ENCODE measurements around the gene GNLY.

GNLY gene

DNA sequence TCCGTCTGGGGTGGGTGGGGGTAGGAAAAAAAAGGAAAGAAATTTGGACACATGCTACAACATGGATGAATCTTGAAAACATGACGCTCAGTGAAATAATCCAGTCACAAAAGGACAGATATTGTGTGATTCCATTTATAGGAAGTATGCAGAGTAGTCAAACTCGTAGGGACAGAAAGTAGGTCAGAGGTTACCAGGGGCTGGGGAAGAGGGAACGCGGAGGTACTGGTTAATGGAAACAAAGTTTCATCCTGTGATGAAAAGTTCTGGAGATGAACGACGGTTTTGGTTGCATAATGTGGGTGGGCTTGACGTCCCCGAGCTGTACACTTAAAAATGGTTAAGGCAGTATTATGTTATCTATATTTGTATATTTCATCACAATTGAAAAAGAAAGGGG lies 21.7 kb upstream of the GNLY start:
- Histone ChIP-seq H3K4me2 (no peak overlapping the region), H3K9ac (no peak overlapping the region), H3K4me1 (peaks cover 17% of the 10 kb centered on the region), H3K27me3 (no peaks in the 10 kb centered on the region), H3K9me3 (no peaks in the 10 kb centered on the region), H3K4me3 (no peak overlapping the region), H3K27ac (no peak overlapping the region), H4K20me1 (no peaks in the 10 kb centered on the region), H3K36me3 (no peaks in the 10 kb centered on the region)
- no peak for TF ChIP-seq Cebpa-rat (IDR thresholded peaks at IDR 0.05)

DNA sequence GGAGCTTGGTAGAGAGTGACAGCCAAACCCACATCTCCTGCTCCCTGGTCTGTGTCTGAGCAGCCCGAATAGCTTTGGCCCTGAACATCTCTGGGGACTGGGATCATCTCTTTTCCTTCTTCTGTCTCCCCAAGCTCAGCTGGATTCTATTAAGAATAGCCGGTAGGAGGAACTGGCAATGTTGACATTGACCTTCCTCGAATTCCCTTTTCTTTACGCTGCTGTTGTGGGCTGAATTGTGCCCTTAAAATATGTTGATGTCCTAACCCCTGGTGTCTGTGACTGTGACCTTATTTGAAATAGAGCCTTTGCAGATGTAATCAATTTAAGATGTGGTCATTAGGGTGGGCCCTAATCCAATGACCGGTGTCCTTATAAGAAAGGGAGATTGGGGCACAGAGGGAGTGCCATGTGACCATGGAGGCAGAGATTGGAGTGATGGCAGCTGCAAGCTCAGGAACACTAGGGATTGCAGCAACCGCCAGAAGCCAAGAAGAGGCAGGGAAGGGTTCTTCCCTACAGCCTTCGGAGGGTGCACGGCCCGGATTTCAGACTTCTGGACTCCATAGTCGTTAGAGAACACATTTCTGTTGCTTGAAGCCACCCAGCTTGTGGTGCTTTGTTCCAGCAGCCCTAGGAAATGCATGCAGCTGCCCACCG lies 20.3 kb upstream of the GNLY start:
- no peak for TF ChIP-seq Cebpa-rat (IDR thresholded peaks at IDR 0.05)

DNA sequence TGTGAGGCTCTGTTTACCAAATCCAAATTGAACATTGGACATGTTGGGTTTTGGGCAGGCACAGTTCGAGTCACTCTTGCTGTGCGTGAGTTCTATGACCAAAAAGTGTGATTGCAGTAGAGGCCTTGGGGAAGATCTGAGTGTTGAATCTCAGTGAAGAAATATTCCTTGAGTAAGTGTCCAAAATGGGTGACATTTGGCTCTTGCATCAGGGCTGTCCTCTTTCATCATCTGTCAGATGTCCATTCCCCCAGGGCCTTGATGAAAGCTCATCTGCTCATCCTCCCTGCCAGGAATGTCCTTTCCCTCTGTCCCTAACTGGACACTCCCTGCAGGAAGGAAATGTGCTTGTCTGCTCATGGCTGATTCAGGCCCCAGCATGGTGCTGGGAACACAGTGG lies 19.7 kb upstream of the GNLY start:
- H3K9ac ChIP-seq: no peak overlapping the region
- no peak overlapping the region for H3K4me3 ChIP-seq
- no peaks in the 10 kb centered on the region for H3K27me3 ChIP-seq
- H3K9me3 ChIP-seq: no peaks in the 10 kb centered on the region
- TF ChIP-seq Cebpa-rat (IDR thresholded peaks at IDR 0.05): no peak
- H3K27ac ChIP-seq: no peak overlapping the region
- no peak overlapping the region for H3K4me2 ChIP-seq
- no peaks in the 10 kb centered on the region for H3K36me3 ChIP-seq
- peaks cover 6% of the 10 kb centered on the region; the same call in 1 of the 2 replicates for H3K4me1 ChIP-seq
- no peaks in the 10 kb centered on the region for H4K20me1 ChIP-seq

More for the DNA sequence above, 20.3 kb upstream of the GNLY start:
- H3K9me3 ChIP-seq: no peaks in the 10 kb centered on the region
- no peak overlapping the region for H3K27ac ChIP-seq
- H4K20me1 ChIP-seq: no peaks in the 10 kb centered on the region
- no peaks in the 10 kb centered on the region for H3K27me3 ChIP-seq
- peaks cover 7% of the 10 kb centered on the region for H3K4me1 ChIP-seq
- no peak overlapping the region for H3K4me2 ChIP-seq
- no peak overlapping the region for H3K4me3 ChIP-seq
- no peaks in the 10 kb centered on the region for H3K36me3 ChIP-seq
- no peak overlapping the region for H3K9ac ChIP-seq

DNA sequence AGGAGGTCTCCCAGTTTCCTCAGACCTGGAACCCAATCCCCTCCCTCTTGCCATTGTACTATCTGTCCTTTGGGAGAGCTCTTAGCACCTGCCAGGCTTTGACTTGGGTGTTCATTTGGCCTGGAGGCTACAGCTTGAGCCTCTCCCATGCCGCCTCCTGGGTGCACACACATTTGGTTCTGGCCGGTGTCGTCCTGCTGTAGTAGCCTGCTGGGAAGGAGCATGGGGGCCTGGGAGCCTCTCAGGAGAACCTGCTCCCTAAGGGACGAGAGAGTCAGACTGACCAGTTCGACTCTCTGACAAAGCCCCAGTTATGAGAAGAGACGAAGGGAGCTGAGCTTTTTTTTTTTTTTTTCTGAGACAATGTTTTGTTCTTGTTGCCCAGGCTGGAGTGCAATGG lies 18.7 kb upstream of the GNLY start:
- H4K20me1 ChIP-seq: no peaks in the 10 kb centered on the region
- TF ChIP-seq Cebpa-rat (IDR thresholded peaks at IDR 0.05): no peak
- no peak overlapping the region for H3K4me3 ChIP-seq
- H3K36me3 ChIP-seq: no peaks in the 10 kb centered on the region
- no peak overlapping the region for H3K27ac ChIP-seq
- H3K27me3 ChIP-seq: no peaks in the 10 kb centered on the region
- H3K4me1 ChIP-seq: peaks cover 6% of the 10 kb centered on the region; the same call in 1 of the 2 replicates
- no peaks in the 10 kb centered on the region for H3K9me3 ChIP-seq
- no peak overlapping the region for H3K9ac ChIP-seq
- no peak overlapping the region for H3K4me2 ChIP-seq

DNA sequence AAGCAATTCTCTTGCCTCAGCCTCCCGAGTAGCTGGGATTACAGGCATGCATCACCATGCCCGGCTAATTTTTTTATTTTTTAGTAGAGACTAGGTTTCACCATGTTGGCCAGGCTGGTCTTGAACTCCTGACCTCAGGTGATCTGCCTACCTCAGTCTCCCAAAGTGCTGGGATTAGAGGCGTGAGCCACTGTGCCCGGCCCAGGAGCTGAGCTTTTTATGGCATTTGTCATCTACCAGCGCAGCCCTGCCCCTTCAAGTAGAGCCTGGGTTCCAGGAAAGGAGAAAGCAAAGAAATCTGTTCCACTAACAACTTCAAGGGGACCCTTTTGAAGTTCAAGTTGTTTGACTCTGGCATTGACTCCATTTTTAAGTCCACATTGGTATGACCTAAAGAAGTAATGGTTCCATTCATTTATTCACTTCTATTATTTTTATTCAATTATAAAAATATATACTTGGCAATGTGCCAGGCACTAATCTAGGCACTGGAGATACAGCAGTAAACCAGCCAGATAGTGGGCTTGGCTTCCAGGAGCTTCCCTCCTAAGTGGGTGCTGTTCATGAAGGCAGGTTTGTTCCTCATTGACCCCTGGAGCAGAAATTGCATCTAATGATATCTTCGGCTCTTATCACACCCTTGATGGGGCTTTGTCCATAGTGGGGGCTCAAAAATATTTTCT lies 18.2 kb upstream of the GNLY start:
- Histone ChIP-seq H3K9ac (no peak overlapping the region), H3K27me3 (no peaks in the 10 kb centered on the region), H3K27ac (no peak overlapping the region), H3K4me1 (peaks cover 6% of the 10 kb centered on the region; the same call in 1 of the 2 replicates), H3K36me3 (no peaks in the 10 kb centered on the region), H3K4me2 (no peak overlapping the region), H4K20me1 (no peaks in the 10 kb centered on the region), H3K4me3 (no peak overlapping the region), H3K9me3 (no peaks in the 10 kb centered on the region)
- no peak for TF ChIP-seq Cebpa-rat (IDR thresholded peaks at IDR 0.05)

DNA sequence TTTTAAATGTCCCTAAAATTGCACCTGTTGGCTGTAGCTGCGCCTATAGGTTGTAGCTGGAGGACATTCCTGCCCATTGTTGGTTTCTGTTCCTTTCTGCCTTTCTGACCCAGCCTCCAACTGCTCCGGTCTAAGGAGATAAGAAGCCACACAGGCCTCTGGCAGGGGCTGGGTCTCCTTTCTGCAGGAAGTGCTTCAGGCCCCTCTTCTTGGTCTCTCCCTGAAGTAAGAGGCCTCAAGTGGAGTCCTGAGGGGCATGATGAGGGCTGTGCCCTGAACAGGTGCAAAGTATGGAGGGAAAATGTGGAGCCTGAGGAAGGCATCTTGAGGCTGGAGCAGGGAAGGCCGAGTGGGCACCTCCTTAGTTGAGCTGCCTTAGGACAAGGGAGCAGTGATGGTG lies 15.8 kb upstream of the GNLY start:
- Histone ChIP-seq H3K36me3 (no peaks in the 10 kb centered on the region), H3K27ac (no peak overlapping the region), H3K4me3 (no peak overlapping the region), H3K4me2 (no peak overlapping the region), H3K9me3 (no peaks in the 10 kb centered on the region), H3K27me3 (no peaks in the 10 kb centered on the region), H3K9ac (no peak overlapping the region), H3K4me1 (peaks cover 6% of the 10 kb centered on the region; the same call in 1 of the 2 replicates), H4K20me1 (no peaks in the 10 kb centered on the region)
- no peak for TF ChIP-seq Cebpa-rat (IDR thresholded peaks at IDR 0.05)

DNA sequence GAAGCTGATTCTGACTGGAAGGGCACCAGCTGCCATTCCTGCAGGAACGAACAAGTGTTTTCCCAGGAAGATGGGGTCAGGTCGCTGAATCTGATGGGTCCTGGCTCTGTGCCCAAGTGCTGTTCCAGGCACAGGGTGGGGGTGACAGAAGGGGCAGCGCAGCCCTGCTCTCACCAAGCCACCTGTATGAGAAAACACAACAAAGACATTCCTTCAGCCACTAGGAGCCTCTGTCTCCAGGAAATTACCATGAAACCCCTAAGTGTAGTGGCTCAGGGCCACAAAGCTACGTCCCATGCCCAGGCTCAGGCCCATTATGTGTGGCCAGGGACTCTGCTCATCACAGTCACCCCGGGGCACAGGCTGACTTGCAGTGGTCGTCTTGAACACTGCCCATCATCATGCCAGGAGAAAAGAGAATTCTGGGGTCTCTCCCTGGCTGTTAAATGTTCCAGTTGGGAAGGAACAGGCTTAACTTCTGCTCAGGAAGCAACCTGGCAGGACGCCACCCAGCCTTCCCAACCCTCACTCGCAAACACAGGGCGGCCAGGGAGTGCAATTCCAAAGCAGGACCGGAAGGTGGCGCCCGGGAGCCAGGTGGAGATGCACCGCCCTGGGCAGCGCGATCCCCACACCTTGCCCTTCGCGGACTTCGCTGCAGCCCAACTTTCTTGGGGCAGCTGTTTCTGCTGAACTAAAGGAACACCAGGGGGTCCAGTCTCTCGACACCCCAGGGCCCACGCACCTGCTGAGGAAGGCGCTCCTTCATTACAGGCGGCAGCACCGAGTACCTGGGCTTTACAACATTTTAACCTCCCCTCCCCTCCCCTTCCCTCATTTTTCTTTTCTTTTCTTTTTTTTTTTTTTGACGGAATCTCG lies 15.1 kb upstream of the GNLY start:
- no peaks in the 10 kb centered on the region for H4K20me1 ChIP-seq
- no peak overlapping the region for H3K4me3 ChIP-seq
- H3K4me2 ChIP-seq: no peak overlapping the region
- H3K4me1 ChIP-seq: peaks cover 6% of the 10 kb centered on the region; the same call in 1 of the 2 replicates
- no peaks in the 10 kb centered on the region for H3K9me3 ChIP-seq
- TF ChIP-seq Cebpa-rat (IDR thresholded peaks at IDR 0.05): no peak
- H3K27me3 ChIP-seq: no peaks in the 10 kb centered on the region
- H3K36me3 ChIP-seq: no peaks in the 10 kb centered on the region
- no peak overlapping the region for H3K27ac ChIP-seq
- no peak overlapping the region for H3K9ac ChIP-seq

DNA sequence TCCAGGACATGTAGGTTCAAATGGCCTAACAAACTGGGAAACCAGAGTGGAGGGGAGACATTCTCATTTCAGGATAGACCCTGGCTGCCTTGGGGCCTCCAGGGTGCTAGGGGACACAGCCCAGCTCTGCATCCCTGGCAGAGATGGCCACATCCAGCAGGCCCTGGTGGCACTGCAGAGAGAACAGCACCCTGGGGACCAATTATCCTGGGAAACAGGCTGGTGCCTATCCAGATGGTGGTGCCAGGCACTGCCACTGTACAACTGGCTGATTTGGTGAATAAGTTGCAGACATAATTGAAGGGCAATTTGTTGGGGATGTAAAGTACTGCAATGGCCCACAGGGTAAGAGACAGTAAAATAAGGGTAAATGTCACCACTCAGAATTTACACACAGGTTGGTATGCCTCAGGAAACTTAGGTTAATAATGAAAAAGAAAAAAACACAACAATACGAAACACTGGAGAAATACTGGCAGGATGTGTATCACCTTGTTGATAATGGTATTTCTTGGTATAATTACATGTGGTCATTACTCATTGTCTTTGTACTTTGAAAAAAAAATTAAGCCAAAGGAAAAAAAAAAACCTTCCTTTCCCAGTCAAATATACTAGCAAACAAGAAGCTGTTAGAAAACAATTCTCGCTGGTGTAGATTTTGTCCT lies 13.3 kb upstream of the GNLY start:
- Histone ChIP-seq H3K36me3 (no peaks in the 10 kb centered on the region), H3K4me2 (no peak overlapping the region), H3K4me3 (no peak overlapping the region), H3K27me3 (no peaks in the 10 kb centered on the region), H3K9me3 (no peaks in the 10 kb centered on the region), H4K20me1 (no peaks in the 10 kb centered on the region), H3K27ac (no peak overlapping the region), H3K4me1 (peaks cover 6% of the 10 kb centered on the region; the same call in 1 of the 2 replicates), H3K9ac (no peak overlapping the region)
- TF ChIP-seq Cebpa-rat (IDR thresholded peaks at IDR 0.05): no peak

DNA sequence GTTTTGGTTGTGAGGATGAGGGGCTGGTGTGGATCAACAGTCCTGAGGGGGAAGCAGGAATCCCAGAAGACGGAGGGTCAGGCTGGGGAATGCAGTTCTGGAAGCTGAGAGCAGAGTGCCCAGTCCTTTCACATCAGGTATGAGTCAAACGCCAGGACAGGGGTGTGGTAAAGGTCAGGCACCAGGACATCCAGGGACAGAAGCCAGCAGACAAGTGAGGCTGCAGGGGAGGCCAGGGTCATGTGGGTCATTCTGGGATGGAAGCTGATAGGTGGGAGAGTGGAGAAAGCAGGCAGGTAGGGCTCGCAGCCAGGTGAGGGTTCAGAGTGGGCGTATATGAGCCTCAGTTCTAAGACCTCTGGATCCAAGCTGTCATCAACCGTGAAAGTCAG lies 12.8 kb upstream of the GNLY start:
- H3K27me3 ChIP-seq: no peaks in the 10 kb centered on the region
- no peak overlapping the region for H3K4me2 ChIP-seq
- no peak overlapping the region for H3K27ac ChIP-seq

More for the DNA sequence above, 12.8 kb upstream of the GNLY start:
- no peak overlapping the region for H3K4me3 ChIP-seq
- no peak for TF ChIP-seq Cebpa-rat (IDR thresholded peaks at IDR 0.05)
- H4K20me1 ChIP-seq: no peaks in the 10 kb centered on the region
- H3K4me1 ChIP-seq: peaks cover 4% of the 10 kb centered on the region; the same call in 1 of the 2 replicates
- no peak overlapping the region for H3K9ac ChIP-seq
- no peaks in the 10 kb centered on the region for H3K36me3 ChIP-seq
- no peaks in the 10 kb centered on the region for H3K9me3 ChIP-seq
